BLaER1 treated with 17β-estradiol and CSF1 and Interleukin-3, amounts not matched to agents 10 nM and 100 nM (cell line): Measurements from ENCODE around the gene TOPORS.
"Not testable (repeated sequence)": the region's sequence is repeated elsewhere in the genome, so short reads cannot be mapped to it uniquely, and the experiment has no call there.

ENCODE experiments used
- H3K27ac ChIP-seq, 11 experiments: shearing (Covaris generic); formaldehyde crosslinking; 2 replicates each; pipeline ENCODE4 v1.8.1; 2022
- H3K27me3 ChIP-seq, 11 experiments: shearing (Covaris generic); formaldehyde crosslinking; 2 replicates each; pipeline ENCODE4 v1.8.1; 2022
- H3K36me3 ChIP-seq, 11 experiments: shearing (Covaris generic); formaldehyde crosslinking; 2 replicates each; pipeline ENCODE4 v1.8.1; 2022
- H3K4me1 ChIP-seq, 10 experiments: shearing (Covaris generic); formaldehyde crosslinking; 2 replicates each; pipeline ENCODE4 v1.8.1; 2022
- H3K4me2 ChIP-seq, 11 experiments: shearing (Covaris generic); formaldehyde crosslinking; 2 replicates each; pipeline ENCODE4 v1.8.1; 2022
- H3K4me3 ChIP-seq, 10 experiments: shearing (Covaris generic); formaldehyde crosslinking; 2 replicates each; pipeline ENCODE4 v1.8.1; 2022
- H3K9ac ChIP-seq, 11 experiments: shearing (Covaris generic); formaldehyde crosslinking; 2 replicates each; pipeline ENCODE4 v1.8.1; 2022
- H3K9me3 ChIP-seq, 11 experiments: shearing (Covaris generic); formaldehyde crosslinking; replicated peaks in 1 of 11; 2 replicates each; pipeline ENCODE4 v1.8.1; 2022
- H4K20me1 ChIP-seq, 11 experiments: shearing (Covaris generic); formaldehyde crosslinking; 2 replicates each; pipeline ENCODE4 v1.8.1; 2022
- Cebpa-rat ChIP-seq, 11 experiments: shearing (Covaris generic); IDR thresholded peaks; 2 replicates each; pipeline ENCODE4 v1.8.1; 2022

TOPORS gene

GRCh38 chr9:32526041-32526706 lies 26.2 kb downstream of the TOPORS start, which contains the start of gene RIGI:
TSS of gene RIGI (minus strand) at chr9:32526196. CDS start at chr9:32526166, 30 bp downstream.
- H4K20me1 ChIP-seq, result no peaks in the 10 kb centered on the region; a peak in 1 of 22 replicates
- peak within 1 kb of the TSS; percentile 70 to 85 (median 80) for H3K9ac ChIP-seq
- no peaks in the 10 kb centered on the region for H3K27me3 ChIP-seq
- H3K4me1 ChIP-seq, result peaks cover 20 to 29% (median 25%) of the 10 kb centered on the region in 10 experiments
- H3K4me3 ChIP-seq, result peak within 1 kb of the TSS; percentile 65 to 85 (median 76)
- peaks cover 0 to 12% (median 3%) of the 10 kb centered on the region in 11 experiments; a peak in 7 of 22 replicates for H3K36me3 ChIP-seq
- H3K4me2 ChIP-seq, result peak within 1 kb of the TSS; percentile 77 to 99 (median 91)
- peaks cover 0 to 21% (median 16%) of the 10 kb centered on the region in 11 experiments; a peak in 17 of 22 replicates for H3K9me3 ChIP-seq
- no peak for TF ChIP-seq Cebpa-rat (IDR thresholded peaks at IDR 0.05)
- peak within 1 kb of the TSS; percentile 13 to 81 (median 73); a peak in 21 of 22 replicates for H3K27ac ChIP-seq

- peak overlapping the region; percentile 65 to 85 (median 76) for H3K4me3 ChIP-seq
- H3K9me3 ChIP-seq, result peaks cover 3 to 25% (median 20%) of the 10 kb centered on the region in 11 experiments; a peak in 21 of 22 replicates
- TF ChIP-seq Cebpa-rat (IDR thresholded peaks at IDR 0.05), result no peak
- H3K4me2 ChIP-seq, result peak overlapping the region; percentile 77 to 99 (median 91)
- peaks cover 20 to 29% (median 25%) of the 10 kb centered on the region in 10 experiments for H3K4me1 ChIP-seq
- H4K20me1 ChIP-seq, result no peaks in the 10 kb centered on the region; a peak in 1 of 22 replicates
- no peaks in the 10 kb centered on the region for H3K27me3 ChIP-seq
- peak overlapping the region; percentile 13 to 81 (median 73); a peak in 21 of 22 replicates for H3K27ac ChIP-seq
- peaks cover 1 to 16% (median 5%) of the 10 kb centered on the region in 11 experiments; a peak in 11 of 22 replicates for H3K36me3 ChIP-seq
- H3K9ac ChIP-seq, result peak overlapping the region; percentile 70 to 85 (median 80)
These were observed 26.7 kb downstream of the TOPORS start for GRCh38 chr9:32525709-32526030.

GRCh38 chr9:32524892-32525708 lies 27.3 kb downstream of the TOPORS start:
- peaks cover 9 to 31% (median 26%) of the 10 kb centered on the region in 11 experiments; a peak in 21 of 22 replicates for H3K9me3 ChIP-seq
- peak overlapping the region; percentile 70 to 85 (median 80) for H3K9ac ChIP-seq
- peak overlapping the region in 10 of 11 experiments; percentile 61 to 81 (median 74); a peak in 19 of 22 replicates for H3K27ac ChIP-seq
- no peaks in the 10 kb centered on the region for H3K27me3 ChIP-seq
- peaks cover 7 to 21% (median 10%) of the 10 kb centered on the region in 11 experiments; a peak in 17 of 22 replicates for H3K36me3 ChIP-seq
- TF ChIP-seq Cebpa-rat (IDR thresholded peaks at IDR 0.05), result no peak
- H3K4me3 ChIP-seq, result peak overlapping the region; percentile 65 to 85 (median 76)
- peak overlapping the region; percentile 77 to 99 (median 91) for H3K4me2 ChIP-seq
- H3K4me1 ChIP-seq, result peaks cover 20 to 29% (median 25%) of the 10 kb centered on the region in 10 experiments
- H4K20me1 ChIP-seq, result no peaks in the 10 kb centered on the region; a peak in 1 of 22 replicates

- Histone ChIP-seq H3K36me3 (peaks cover 11 to 27% (median 13%) of the 10 kb centered on the region in 11 experiments; a peak in 18 of 22 replicates), H3K4me3 (peak overlapping the region; percentile 65 to 85 (median 76)), H3K27ac (peak overlapping the region in 1 of 11 experiments; percentile 74; a peak in 2 of 22 replicates), H3K4me1 (peaks cover 20 to 29% (median 25%) of the 10 kb centered on the region in 10 experiments), H3K9me3 (peaks cover 15 to 37% (median 31%) of the 10 kb centered on the region in 11 experiments; a peak in 21 of 22 replicates), H3K4me2 (peak overlapping the region; percentile 77 to 99 (median 91)), H3K9ac (peak overlapping the region in 10 of 11 experiments; percentile 70 to 85 (median 78); a peak in 17 of 22 replicates)
- H3K27me3 ChIP-seq, H4K20me1 ChIP-seq: not testable (repeated sequence)
These were observed 27.9 kb downstream of the TOPORS start for GRCh38 chr9:32524558-32524891.

- H3K4me2 ChIP-seq, result peak overlapping the region; percentile 5 to 99 (median 90); a peak in 14 of 22 replicates
- H3K9me3 ChIP-seq, result peaks cover 21 to 43% (median 38%) of the 10 kb centered on the region in 11 experiments; a peak in 21 of 22 replicates
- H3K27ac ChIP-seq, result no peak overlapping the region
- H3K36me3 ChIP-seq, result peaks cover 16 to 33% (median 19%) of the 10 kb centered on the region in 11 experiments
- no peak for TF ChIP-seq Cebpa-rat (IDR thresholded peaks at IDR 0.05)
- no peaks in the 10 kb centered on the region; a peak in 1 of 22 replicates for H4K20me1 ChIP-seq
- H3K9ac ChIP-seq, result no peak overlapping the region
- H3K4me3 ChIP-seq, result no peak overlapping the region
- H3K4me1 ChIP-seq, result peaks cover 20 to 29% (median 25%) of the 10 kb centered on the region in 10 experiments
- H3K27me3 ChIP-seq, result no peaks in the 10 kb centered on the region
These were observed 28.5 kb downstream of the TOPORS start for GRCh38 chr9:32523910-32524309.

GRCh38 chr9:32518276-32518675 lies 34.1 kb downstream of the TOPORS start:
- H3K27me3 ChIP-seq, result no peaks in the 10 kb centered on the region
- H4K20me1 ChIP-seq, result no peaks in the 10 kb centered on the region; a peak in 1 of 22 replicates
- H3K27ac ChIP-seq, result no peak overlapping the region
- H3K9ac ChIP-seq, result no peak overlapping the region
- H3K9me3 ChIP-seq, result peaks cover 48 to 92% (median 85%) of the 10 kb centered on the region in 11 experiments
- H3K36me3 ChIP-seq, result peaks cover 26 to 54% (median 37%) of the 10 kb centered on the region in 11 experiments
- H3K4me3 ChIP-seq, result no peak overlapping the region; a peak in 1 of 20 replicates
- TF ChIP-seq Cebpa-rat (IDR thresholded peaks at IDR 0.05), result no peak
- no peak overlapping the region for H3K4me2 ChIP-seq
- H3K4me1 ChIP-seq, result peaks cover 0 to under 1% (median 0%) of the 10 kb centered on the region in 10 experiments; a peak in 2 of 20 replicates

GRCh38 chr9:32516241-32516640 lies 36.1 kb downstream of the TOPORS start:
- TF ChIP-seq Cebpa-rat (IDR thresholded peaks at IDR 0.05), result no peak
- no peaks in the 10 kb centered on the region for H3K4me1 ChIP-seq
- H3K27ac ChIP-seq, result no peak overlapping the region
- peaks cover 23 to 44% (median 35%) of the 10 kb centered on the region in 11 experiments for H3K36me3 ChIP-seq
- H3K4me2 ChIP-seq, result no peak overlapping the region
- peaks cover 51 to 80% (median 74%) of the 10 kb centered on the region in 11 experiments for H3K9me3 ChIP-seq
- H3K4me3 ChIP-seq, result no peak overlapping the region
- H3K9ac ChIP-seq, result no peak overlapping the region
- no peaks in the 10 kb centered on the region for H3K27me3 ChIP-seq
- H4K20me1 ChIP-seq, result no peaks in the 10 kb centered on the region; a peak in 1 of 22 replicates

- no peak overlapping the region for H3K4me2 ChIP-seq
- peaks cover under 1 to 13% (median 7%) of the 10 kb centered on the region in 11 experiments; a peak in 14 of 22 replicates for H3K9me3 ChIP-seq
These were observed 43.7 kb downstream of the TOPORS start for GRCh38 chr9:32508728-32509127.

More at GRCh38 chr9:32508728-32509127, 43.7 kb downstream of the TOPORS start:
- no peak for TF ChIP-seq Cebpa-rat (IDR thresholded peaks at IDR 0.05)
- H3K36me3 ChIP-seq, result peaks cover 0 to 10% (median 0%) of the 10 kb centered on the region in 11 experiments; a peak in 1 of 22 replicates
- no peak overlapping the region for H3K4me3 ChIP-seq
- H4K20me1 ChIP-seq, result peaks cover 0 to 5% (median 0%) of the 10 kb centered on the region in 11 experiments; a peak in 1 of 22 replicates
- H3K27ac ChIP-seq, result no peak overlapping the region
- H3K4me1 ChIP-seq, result no peaks in the 10 kb centered on the region
- H3K9ac ChIP-seq, result no peak overlapping the region
- no peaks in the 10 kb centered on the region for H3K27me3 ChIP-seq
